ENCODE results near the gene BEX2.
A peak's percentile ranks its signal among the peaks of the same experiment; 100 is the strongest.
"Not testable (repeated sequence)": the region's sequence is repeated elsewhere in the genome, so short reads cannot be mapped to it uniquely, and the experiment has no call there.

BEX2 gene

DNA sequence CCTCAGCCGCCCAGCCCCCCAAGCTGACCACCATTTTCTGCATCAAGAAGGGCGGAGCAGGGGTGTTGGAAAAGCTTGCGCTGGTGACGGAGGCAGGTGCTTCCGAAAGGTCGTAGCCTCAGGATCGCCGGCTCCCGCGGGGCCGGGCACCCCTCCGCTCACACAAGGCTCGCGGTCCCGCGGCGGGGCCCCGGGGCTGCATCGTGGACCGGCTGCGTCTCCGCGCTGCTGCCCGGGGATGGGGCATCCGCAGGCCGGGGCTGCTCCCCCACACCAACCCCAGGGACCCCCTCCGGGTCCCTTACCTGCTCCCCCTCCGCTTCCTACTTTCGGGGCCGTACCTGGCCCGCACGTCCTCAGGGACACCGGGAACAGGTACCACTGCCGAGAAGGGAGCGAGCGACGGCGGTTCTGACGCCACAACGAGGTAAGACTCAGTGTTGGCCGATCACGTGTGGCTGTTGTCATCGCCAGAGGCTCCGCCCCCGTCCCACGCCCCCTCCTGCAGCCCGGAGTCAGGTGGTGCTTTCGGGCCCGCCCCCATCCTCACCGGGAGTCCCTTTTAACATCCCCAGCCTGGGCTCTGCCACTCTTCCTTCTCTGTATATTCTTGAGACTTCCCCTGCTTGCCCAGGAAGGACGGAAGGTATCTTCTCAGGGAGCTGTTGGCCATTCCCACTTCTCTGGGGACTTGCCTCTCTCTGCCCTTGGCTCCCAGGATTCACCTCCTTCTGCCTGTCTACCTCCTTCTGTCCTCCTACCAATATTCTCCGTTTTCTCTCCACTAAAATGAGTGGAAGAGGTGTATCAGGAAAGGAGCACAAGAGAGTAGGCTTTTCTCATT is at the start of gene BEX2:
BEX2 (minus strand) TSS at position 436 of the 844 bp plus-strand sequence. CDS start 1,014 bp downstream, outside the sequence.
- Mint-ChIP-seq H3K4me3 (peak within 1 kb of the TSS; percentile 71 to 86), H3K4me1 (no peaks in the 10 kb centered on the region), H3K27me3 (peaks cover 0 to 8% of the 10 kb centered on the region in 2 donors), H3K27ac (peak within 1 kb of the TSS; percentile 69), H3K36me3 (no peaks in the 10 kb centered on the region), H3K9me3 (no peaks in the 10 kb centered on the region)
- DNase-seq (peak; percentile 60), ATAC-seq (replicated peaks) (peak; percentile 99 to 100)

DNA sequence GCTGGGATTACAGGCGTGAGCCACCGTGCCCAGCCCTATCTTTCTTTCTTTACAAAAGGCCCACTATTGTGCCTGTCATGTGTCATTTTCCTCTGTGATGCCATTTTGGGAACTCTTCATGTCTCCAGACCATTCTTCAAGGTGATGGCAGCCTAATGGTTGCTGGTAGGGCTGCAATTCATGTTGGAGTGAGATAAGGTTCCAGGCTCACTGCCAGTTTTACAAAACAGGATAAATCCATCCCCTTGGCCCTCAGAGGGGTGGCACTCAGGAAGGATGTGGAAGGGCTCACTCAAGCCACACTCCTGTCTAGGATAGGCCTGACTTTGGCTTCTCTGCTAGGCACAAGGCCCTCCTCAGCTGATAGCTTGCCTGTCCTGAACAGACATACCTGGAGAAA is 49.3 kb upstream of the BEX2 start:
- Mint-ChIP-seq H3K9me3 (no peaks in the 10 kb centered on the region), H3K27me3 (peaks cover 0 to 19% of the 10 kb centered on the region in 2 donors), H3K36me3 (no peaks in the 10 kb centered on the region), H3K27ac (no peak overlapping the region), H3K4me1 (peaks cover 4 to 15% of the 10 kb centered on the region in 2 donors), H3K4me3 (no peak overlapping the region)
- no peak for DNase-seq
- ATAC-seq (replicated peaks): no peak

DNA sequence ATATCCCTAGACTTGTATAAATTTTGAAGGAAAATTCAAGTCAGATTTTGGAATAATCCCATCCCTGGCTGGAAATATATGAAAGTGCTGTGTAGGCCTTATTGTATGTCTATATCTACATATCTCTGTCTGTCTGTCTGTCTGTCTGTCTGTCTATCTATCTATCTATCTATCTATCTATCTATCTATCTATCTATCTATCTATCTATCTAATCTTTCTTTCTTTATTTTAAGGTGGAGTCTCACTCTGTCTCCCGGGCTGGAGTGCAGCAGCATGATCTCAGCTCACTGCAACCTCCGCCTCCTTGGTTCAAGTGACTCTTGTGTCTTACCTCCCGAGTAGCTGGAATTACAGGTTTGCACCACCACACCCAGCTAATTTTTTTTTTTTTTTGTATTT is 48.8 kb upstream of the BEX2 start:
- not testable (repeated sequence) for H3K36me3 Mint-ChIP-seq; H3K9me3 Mint-ChIP-seq; H3K4me3 Mint-ChIP-seq; ATAC-seq (replicated peaks); DNase-seq; H3K27ac Mint-ChIP-seq
- H3K27me3 Mint-ChIP-seq: peaks cover 0 to 19% of the 10 kb centered on the region in 2 donors
- peaks cover 4 to 15% of the 10 kb centered on the region in 2 donors for H3K4me1 Mint-ChIP-seq

DNA sequence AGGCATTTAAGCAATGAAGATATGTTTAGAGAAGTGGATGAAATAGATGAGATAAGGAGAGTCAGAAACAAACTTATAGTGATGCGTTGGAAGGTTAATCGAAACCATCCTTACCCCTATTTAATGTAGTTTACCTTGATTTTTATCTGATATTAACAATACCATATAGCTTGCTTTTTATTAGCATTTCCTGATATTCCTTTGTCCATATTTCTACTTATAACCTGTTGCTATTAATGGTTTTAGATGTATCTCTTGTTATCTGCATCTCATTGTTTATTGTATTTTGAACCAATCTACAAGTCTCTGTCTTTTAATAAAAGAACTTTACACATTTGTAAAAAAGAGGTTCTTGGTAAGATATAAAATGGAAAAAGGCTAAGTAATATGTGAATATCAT is 47.1 kb upstream of the BEX2 start:
- no peak overlapping the region for H3K27ac Mint-ChIP-seq
- peaks cover 0 to 26% of the 10 kb centered on the region in 2 donors for H3K27me3 Mint-ChIP-seq
- peaks cover 4 to 15% of the 10 kb centered on the region in 2 donors for H3K4me1 Mint-ChIP-seq
- H3K9me3 Mint-ChIP-seq: no peaks in the 10 kb centered on the region
- no peak overlapping the region for H3K4me3 Mint-ChIP-seq
- DNase-seq (no peak), ATAC-seq (replicated peaks) (no peak)
- no peaks in the 10 kb centered on the region for H3K36me3 Mint-ChIP-seq

DNA sequence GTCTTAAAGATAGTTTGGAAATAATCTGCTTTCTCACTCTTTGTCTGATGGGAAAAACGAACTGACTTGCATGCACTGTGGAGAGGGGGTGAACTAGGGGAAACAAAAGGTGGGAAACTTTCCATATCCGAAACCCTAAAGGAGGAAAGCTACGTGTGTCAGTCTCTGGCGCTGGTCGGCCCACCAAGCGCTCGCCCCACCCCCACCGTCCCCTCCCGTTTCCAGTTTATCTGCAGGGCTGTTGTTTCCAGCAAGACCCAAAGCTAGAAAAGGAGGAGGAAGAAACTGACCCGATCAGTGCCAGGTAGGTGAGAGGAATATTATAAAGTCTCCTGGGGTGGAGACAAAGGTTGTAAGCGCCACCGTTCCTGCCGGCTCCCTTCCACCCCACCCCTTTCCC is 46.1 kb upstream of the BEX2 start:
- H3K4me3 Mint-ChIP-seq: peak overlapping the region; percentile 83 to 84
- DNase-seq (no peak), ATAC-seq (replicated peaks) (peak in 1 of 2 donors; percentile 29)
- peaks cover 4 to 15% of the 10 kb centered on the region in 2 donors for H3K4me1 Mint-ChIP-seq
- peaks cover 0 to 26% of the 10 kb centered on the region in 2 donors for H3K27me3 Mint-ChIP-seq
- H3K36me3 Mint-ChIP-seq: no peaks in the 10 kb centered on the region
- H3K9me3 Mint-ChIP-seq: no peaks in the 10 kb centered on the region
- H3K27ac Mint-ChIP-seq: no peak overlapping the region

DNA sequence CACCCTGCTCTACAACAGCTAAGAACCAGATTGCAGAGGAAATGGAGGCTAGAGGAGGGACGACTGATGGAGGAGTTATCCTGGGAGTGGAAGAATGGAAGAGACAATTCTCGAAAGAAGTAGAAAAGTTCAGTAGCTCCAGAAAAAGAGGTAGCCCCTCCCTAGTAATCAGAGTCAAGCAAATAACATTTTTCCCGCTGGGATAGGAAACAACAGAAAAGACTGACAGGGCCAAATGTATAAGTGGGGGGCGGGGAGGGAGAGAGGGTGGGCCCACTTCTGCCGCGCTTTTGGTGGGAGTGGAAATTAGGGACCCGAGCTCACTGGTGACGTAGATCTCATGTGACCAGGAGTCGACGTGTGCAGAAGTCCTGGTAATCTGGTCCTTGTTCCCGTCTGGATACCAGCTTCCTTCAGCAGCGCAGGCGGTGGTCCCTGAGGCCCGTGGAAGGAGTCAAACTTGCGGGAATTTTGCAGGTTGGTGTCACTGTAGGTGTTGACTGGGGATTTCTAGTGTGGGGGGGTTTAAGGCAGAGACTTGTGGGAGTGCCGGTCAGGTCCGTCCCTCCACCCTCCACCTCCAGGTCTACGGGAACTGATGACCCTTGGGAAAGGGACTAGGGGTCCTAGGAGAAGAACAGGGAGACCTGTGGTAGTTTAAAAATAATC is 45.5 kb upstream of the BEX2 start, which contains the start of gene TCEAL9:
TCEAL9 (plus strand) TSS at position 377 of the 669 bp plus-strand sequence. CDS start 1,179 bp downstream, outside the sequence.
- H3K4me3 Mint-ChIP-seq: peak within 1 kb of the TSS; percentile 83 to 84
- no peak within 1 kb of the TSS for H3K27ac Mint-ChIP-seq
- peaks cover 4 to 15% of the 10 kb centered on the region in 2 donors for H3K4me1 Mint-ChIP-seq
- DNase-seq (no peak), ATAC-seq (replicated peaks) (no peak)
- H3K9me3 Mint-ChIP-seq: no peaks in the 10 kb centered on the region
- H3K27me3 Mint-ChIP-seq: peaks cover 0 to 26% of the 10 kb centered on the region in 2 donors
- H3K36me3 Mint-ChIP-seq: no peaks in the 10 kb centered on the region

DNA sequence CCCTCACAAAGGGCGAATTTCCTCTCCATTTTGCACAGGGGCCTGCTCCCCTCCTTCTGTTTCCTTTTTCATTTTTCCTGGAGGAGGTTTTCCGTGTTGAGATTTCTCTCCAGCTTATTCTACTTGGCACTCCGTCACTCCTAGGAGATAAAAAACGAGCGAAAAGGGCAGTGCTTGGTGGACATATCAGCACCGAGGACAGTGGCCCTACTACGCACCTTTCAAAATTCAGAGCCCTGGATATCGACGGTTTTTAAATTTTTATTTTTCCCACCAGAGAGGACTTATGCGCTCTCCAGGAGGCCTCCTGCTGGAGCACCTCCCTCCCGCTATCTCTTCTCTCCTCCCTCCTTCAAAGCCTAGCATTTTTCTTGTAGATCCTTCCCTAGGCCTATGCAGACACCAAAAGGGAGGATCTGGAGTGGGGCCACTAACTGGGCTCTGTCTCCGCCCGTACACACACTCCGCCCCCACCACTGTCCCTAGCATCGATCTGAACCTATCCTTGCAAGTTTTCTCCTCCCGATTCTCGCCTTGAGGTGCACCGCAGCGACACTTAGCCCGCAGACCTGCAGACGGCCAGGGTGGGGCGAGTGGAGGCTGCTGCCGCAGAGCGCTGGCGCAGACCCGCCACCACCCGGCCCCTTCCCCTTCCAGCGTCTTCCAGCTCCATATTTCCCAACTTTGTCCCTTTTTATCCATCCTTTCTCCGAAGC is 37.0 kb upstream of the BEX2 start:
- Mint-ChIP-seq H3K4me3 (no peak overlapping the region), H3K27ac (no peak overlapping the region), H3K36me3 (no peaks in the 10 kb centered on the region), H3K4me1 (no peaks in the 10 kb centered on the region), H3K27me3 (peaks cover 10 to 12% of the 10 kb centered on the region in 2 donors), H3K9me3 (no peaks in the 10 kb centered on the region)
- no peak for ATAC-seq (replicated peaks)
- no peak for DNase-seq

DNA sequence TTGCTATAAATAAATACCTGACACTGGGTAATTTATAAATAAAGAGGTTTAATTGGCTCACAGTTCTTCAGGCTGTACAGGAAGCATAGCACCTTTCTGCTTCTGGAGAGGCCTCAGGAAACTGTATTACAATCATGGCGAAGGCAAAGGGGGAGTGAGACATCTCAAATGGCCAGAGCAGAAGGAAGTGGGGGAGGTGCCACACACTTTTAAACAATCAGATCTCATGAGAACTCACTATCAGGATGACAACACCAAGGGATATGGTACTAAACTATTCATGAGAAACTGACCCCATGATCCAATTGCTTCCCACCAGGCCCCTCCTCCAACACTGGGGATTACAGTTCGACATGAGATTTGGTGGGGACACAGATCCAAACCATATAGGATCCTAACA is 33.8 kb upstream of the BEX2 start:
- no peak overlapping the region for H3K27ac Mint-ChIP-seq
- H3K4me3 Mint-ChIP-seq: no peak overlapping the region
- H3K36me3 Mint-ChIP-seq: no peaks in the 10 kb centered on the region
- H3K27me3 Mint-ChIP-seq: peaks cover 10 to 23% of the 10 kb centered on the region in 2 donors
- H3K4me1 Mint-ChIP-seq: no peaks in the 10 kb centered on the region
- ATAC-seq (replicated peaks): no peak
- DNase-seq: no peak
- H3K9me3 Mint-ChIP-seq: no peaks in the 10 kb centered on the region

DNA sequence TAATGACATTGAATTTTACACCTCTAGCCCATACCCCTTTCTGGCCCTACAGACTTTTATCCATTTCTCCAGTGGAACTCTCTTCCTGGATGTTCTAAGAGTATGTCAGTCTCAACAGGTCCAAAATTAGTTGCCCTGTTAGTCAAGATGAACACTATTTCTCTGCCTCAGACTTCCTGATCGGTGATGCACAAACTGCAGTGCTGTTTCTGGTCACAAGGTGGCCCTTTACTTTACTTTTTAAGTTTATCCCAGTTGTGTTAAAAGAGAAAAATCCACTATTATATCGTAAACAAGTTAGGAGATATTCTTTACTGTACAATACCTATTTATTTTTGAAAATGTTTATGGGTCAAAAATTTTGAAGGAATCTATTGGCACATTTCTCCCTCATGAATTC is 32.3 kb upstream of the BEX2 start:
- peaks cover 6 to 16% of the 10 kb centered on the region in 2 donors for H3K27me3 Mint-ChIP-seq
- peak in 1 of 2 donors; percentile 38 for ATAC-seq (replicated peaks)

DNA sequence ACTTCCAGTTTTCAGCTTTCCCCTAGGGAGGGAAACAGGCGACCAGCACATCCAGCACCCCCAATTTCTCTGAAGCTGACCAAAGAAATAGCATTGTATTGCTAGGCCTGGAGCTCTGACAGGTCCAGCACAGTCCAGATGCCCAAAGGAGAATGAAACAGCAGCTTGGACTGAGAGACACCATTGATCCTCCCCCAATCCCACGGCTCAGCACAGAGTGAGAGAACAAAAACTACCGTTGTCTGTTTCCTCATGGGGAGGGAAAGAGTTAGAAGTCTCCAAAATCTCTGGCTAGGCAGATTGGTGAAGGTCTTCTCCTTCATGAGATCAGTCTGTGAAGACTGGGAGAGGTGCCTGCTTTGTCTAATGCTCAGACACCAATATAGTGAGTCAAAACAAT is 27.9 kb upstream of the BEX2 start:
- Mint-ChIP-seq H3K4me1 (no peaks in the 10 kb centered on the region), H3K9me3 (no peaks in the 10 kb centered on the region)

More for the DNA sequence above, 32.3 kb upstream of the BEX2 start:
- DNase-seq: no peak
- no peaks in the 10 kb centered on the region for H3K9me3 Mint-ChIP-seq
- no peaks in the 10 kb centered on the region for H3K36me3 Mint-ChIP-seq
- no peak overlapping the region for H3K27ac Mint-ChIP-seq
- no peaks in the 10 kb centered on the region for H3K4me1 Mint-ChIP-seq
- no peak overlapping the region for H3K4me3 Mint-ChIP-seq

DNA sequence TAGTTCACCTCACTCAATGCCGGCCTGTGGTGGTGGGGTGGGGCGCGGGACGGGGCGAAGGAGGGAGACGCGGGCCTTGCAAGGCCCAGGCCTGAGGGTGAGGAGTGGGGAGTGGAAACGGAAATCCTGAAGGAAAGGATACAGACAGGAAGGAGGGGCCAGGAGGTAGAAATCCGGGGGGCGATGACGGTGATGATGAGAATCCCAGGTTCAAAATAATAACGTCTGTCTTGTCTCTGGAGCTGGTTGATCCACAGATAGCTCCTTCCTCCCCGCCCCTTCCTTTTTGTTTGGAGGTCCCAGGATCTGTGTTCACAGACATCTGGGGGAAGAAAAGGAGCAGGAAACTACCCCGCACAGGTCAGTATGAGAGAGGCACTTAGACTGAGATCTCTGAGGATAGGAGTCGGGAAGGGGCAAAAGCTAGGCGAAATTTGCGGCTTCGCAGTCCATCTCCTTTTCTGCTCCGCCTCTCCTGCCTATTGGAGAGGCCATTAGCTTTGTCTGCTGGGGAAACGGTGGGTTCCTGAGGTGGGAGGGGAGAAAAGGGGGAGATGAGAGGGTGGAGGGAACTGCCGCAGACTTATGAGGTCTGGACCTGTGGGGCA is 20.0 kb upstream of the BEX2 start:
- Mint-ChIP-seq H3K4me1 (peaks cover 0 to 13% of the 10 kb centered on the region in 2 donors), H3K27ac (no peak overlapping the region), H3K27me3 (peaks cover 40 to 47% of the 10 kb centered on the region in 2 donors)

More for the DNA sequence above, 27.9 kb upstream of the BEX2 start:
- Mint-ChIP-seq H3K36me3 (no peaks in the 10 kb centered on the region), H3K4me3 (no peak overlapping the region), H3K27ac (no peak overlapping the region), H3K27me3 (peaks cover 0 to 23% of the 10 kb centered on the region in 2 donors)
- no peak for DNase-seq
- ATAC-seq (replicated peaks): no peak

DNA sequence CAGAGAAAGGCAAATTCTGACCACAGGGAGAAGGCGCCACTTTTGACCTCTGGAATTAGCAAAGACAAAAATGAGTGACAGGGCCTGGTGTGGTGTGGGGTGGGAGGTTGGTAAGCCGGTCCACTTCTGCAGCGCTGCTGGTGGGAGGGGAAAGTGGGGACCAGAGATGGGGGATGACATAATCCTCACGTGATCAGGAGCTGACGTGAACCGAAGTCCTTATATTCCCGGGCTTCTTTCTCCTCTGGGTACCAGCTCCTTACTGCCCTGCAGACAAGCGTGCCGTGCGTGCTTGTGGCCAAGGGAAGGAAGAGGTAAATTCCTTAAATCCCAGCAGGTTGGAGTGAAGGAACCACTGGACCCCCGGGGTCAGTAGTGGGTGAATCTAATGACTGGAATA is 19.2 kb upstream of the BEX2 start, which contains the start of gene TCEAL7:
TCEAL7 (plus strand) TSS at position 249 of the 400 bp plus-strand sequence. CDS start 1,165 bp downstream, outside the sequence.
- H3K27me3 Mint-ChIP-seq: peaks cover 42% of the 10 kb centered on the region in 2 donors
- H3K36me3 Mint-ChIP-seq: no peaks in the 10 kb centered on the region
- peaks cover 0 to 13% of the 10 kb centered on the region in 2 donors for H3K4me1 Mint-ChIP-seq
- DNase-seq (no peak), ATAC-seq (replicated peaks) (no peak)
- H3K27ac Mint-ChIP-seq: no peak within 1 kb of the TSS
- H3K4me3 Mint-ChIP-seq: peak within 1 kb of the TSS in 1 of 2 donors; percentile 65
- no peaks in the 10 kb centered on the region for H3K9me3 Mint-ChIP-seq

More for the DNA sequence above, 20.0 kb upstream of the BEX2 start:
- Mint-ChIP-seq H3K9me3 (no peaks in the 10 kb centered on the region), H3K36me3 (no peaks in the 10 kb centered on the region), H3K4me3 (peak overlapping the region in 1 of 2 donors; percentile 65)
- no peak for ATAC-seq (replicated peaks)
- DNase-seq: no peak

DNA sequence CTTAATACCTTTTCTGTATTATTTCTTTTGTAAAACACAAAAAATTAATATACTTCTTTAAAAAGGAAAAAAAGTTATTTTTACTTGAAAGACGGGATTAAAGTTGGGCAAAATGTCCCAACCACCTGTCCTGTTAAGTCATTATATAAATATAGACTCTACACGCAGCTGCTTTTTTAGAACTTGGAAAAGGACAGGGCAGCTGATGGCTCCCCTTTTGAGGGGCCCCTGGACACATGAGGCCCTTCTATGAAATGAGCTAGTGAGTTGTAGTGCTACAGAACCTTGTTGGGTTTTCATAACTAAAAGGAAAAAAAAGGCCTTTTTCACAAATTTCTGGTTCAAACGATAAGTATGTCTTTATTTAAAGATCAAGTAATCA is 600 bp upstream of the BEX2 start:
- ATAC-seq (replicated peaks): no peak
- Mint-ChIP-seq H3K27ac (no peak overlapping the region), H3K9me3 (no peaks in the 10 kb centered on the region)

More for the DNA sequence above, 600 bp upstream of the BEX2 start:
- no peak for DNase-seq
- H3K36me3 Mint-ChIP-seq: no peaks in the 10 kb centered on the region
- H3K27me3 Mint-ChIP-seq: peaks cover 0 to 8% of the 10 kb centered on the region in 2 donors
- H3K4me3 Mint-ChIP-seq: peak overlapping the region in 1 of 2 donors; percentile 86
- H3K4me1 Mint-ChIP-seq: no peaks in the 10 kb centered on the region
